ENCODE measurements around the gene SMIM10L2A. TPM values are rescaled to one million over a fixed set of nuclear protein-coding genes. Genes with fewer than 3 reads are reported as not detected.
"Not testable (repeated sequence)": the region's sequence is repeated elsewhere in the genome, so short reads cannot be mapped to it uniquely, and the experiment has no call there.

The SMIM10L2A gene
- total RNA-seq (2014; rRNA removed; shearing (Covaris generic)): 0.04 and 0.25 TPM in 2 replicates

GRCh38 chrX:135421932-135422809 lies at the start of gene SMIM10L2A:
Gene SMIM10L2A (plus strand): TSS chrX:135421944. CDS start chrX:135422132, 188 bp downstream.
- no peak for DNase-seq (ENCODE audit: low spot score)

GRCh38 chrX:135373357-135373756 lies 48.4 kb upstream of the SMIM10L2A start:
- DNase-seq (ENCODE audit: low spot score): no peak

- DNase-seq (ENCODE audit: low spot score): no peak
Observed at GRCh38 chrX:135382260-135382659, 39.5 kb upstream of the SMIM10L2A start.

GRCh38 chrX:135383249-135383648 lies 38.5 kb upstream of the SMIM10L2A start:
- no peak for DNase-seq (ENCODE audit: low spot score)

- DNase-seq (ENCODE audit: low spot score): no peak
Observed at GRCh38 chrX:135384161-135384836, 37.4 kb upstream of the SMIM10L2A start.

- no peak for DNase-seq (ENCODE audit: low spot score)
Observed at GRCh38 chrX:135388841-135389240, 32.9 kb upstream of the SMIM10L2A start.

- DNase-seq (ENCODE audit: low spot score): no peak
Observed at GRCh38 chrX:135389243-135389642, 32.5 kb upstream of the SMIM10L2A start.

- no peak for DNase-seq (ENCODE audit: low spot score)
Observed at GRCh38 chrX:135389717-135390116, 32.0 kb upstream of the SMIM10L2A start.

GRCh38 chrX:135391734-135392133 lies 30.0 kb upstream of the SMIM10L2A start:
- no peak for DNase-seq (ENCODE audit: low spot score)

GRCh38 chrX:135393051-135393450 lies 28.7 kb upstream of the SMIM10L2A start:
- DNase-seq (ENCODE audit: low spot score): no peak

GRCh38 chrX:135395064-135395463 lies 26.7 kb upstream of the SMIM10L2A start:
- no peak for DNase-seq (ENCODE audit: low spot score)

GRCh38 chrX:135396109-135396508 lies 25.6 kb upstream of the SMIM10L2A start:
- DNase-seq (ENCODE audit: low spot score): peak; percentile 35

- no peak for DNase-seq (ENCODE audit: low spot score)
Observed at GRCh38 chrX:135396566-135396965, 25.2 kb upstream of the SMIM10L2A start.

- no peak for DNase-seq (ENCODE audit: low spot score)
Observed at GRCh38 chrX:135397652-135398051, 24.1 kb upstream of the SMIM10L2A start.

- DNase-seq (ENCODE audit: low spot score): no peak
Observed at GRCh38 chrX:135403374-135403773, 18.4 kb upstream of the SMIM10L2A start.

- DNase-seq (ENCODE audit: low spot score): not testable (repeated sequence)
Observed at GRCh38 chrX:135406428-135406827, 15.3 kb upstream of the SMIM10L2A start.

- DNase-seq (ENCODE audit: low spot score): no peak
Observed at GRCh38 chrX:135408794-135409193, 12.9 kb upstream of the SMIM10L2A start.

- no peak for DNase-seq (ENCODE audit: low spot score)
Observed at GRCh38 chrX:135410861-135411627, 10.7 kb upstream of the SMIM10L2A start.

GRCh38 chrX:135411893-135412292 lies 9.9 kb upstream of the SMIM10L2A start:
- peak; percentile 31 for DNase-seq (ENCODE audit: low spot score)

- no peak for DNase-seq (ENCODE audit: low spot score)
Observed at GRCh38 chrX:135416546-135416945, 5.2 kb upstream of the SMIM10L2A start.

GRCh38 chrX:135420831-135421230 lies 913 bp upstream of the SMIM10L2A start:
- no peak for DNase-seq (ENCODE audit: low spot score)

- DNase-seq (ENCODE audit: low spot score): peak; percentile 67
Observed at GRCh38 chrX:135421537-135421931, 210 bp upstream of the SMIM10L2A start.
